Limb (tissue), 2 donors: ENCODE results near the gene INPP4A.

ENCODE experiments used
- DNase-seq, 2 donors: peaks; one replicate each; pipeline ENCODE4 v3.0.0-alpha.2; 2016; ENCODE audit errors: extremely low spot score in 2 of 2

Gene INPP4A

DNA sequence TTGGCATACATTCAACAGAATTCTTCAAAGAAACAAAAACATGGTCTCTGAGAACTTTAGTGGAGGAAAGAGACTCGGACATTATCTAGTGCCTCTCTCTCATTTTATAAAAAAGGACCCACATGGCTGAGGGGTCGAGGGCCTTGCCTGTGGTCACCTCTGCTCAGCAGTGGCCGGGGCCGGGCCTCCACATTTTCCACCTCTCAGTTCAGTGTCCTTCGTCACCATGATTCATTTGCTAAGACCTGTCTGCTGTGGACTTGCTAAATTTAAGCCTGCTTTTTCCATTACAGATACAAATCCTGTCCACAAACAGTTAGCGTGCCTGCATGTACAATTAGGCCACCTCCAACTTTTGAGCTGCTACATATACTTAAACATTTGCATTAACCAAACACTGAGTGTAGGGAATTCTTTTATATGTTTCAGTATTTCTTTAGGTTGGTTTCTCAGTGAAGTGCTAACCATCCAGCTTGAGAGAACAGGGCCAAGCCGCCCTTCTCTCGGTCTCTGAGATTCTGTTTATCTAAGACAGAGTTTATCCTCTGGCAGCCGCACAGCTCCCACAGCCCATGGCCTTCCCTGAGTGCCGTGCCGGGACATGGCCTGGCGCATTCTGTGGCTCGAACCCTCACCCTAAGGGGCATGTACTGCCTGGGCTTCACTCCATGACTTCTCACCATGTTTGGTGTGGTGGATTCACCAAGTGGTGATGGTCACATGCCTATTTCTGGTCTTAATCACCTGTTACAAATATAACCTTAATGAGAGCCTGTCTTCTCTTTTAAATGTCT lies 117.4 kb downstream of the INPP4A start:
- DNase-seq = no peak

DNA sequence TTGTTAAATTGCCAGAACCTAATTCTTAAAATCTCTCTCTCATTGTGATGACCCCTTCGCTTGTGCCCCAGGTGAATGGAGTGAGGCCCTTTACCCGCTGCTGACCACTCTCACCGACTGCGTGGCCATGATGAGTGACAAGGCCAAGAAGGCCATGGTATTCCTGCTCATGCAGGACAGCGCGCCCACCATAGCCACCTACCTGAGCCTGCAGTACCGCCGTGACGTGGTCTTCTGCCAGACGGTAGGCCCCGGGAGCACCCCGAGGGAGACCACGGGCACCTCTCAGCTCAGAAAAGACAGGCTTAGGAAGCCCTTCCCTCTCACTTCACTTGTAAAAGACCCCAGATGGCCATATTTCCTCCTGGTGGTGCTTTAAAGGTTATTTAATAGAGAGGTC lies 118.7 kb downstream of the INPP4A start:
- no peak for DNase-seq

DNA sequence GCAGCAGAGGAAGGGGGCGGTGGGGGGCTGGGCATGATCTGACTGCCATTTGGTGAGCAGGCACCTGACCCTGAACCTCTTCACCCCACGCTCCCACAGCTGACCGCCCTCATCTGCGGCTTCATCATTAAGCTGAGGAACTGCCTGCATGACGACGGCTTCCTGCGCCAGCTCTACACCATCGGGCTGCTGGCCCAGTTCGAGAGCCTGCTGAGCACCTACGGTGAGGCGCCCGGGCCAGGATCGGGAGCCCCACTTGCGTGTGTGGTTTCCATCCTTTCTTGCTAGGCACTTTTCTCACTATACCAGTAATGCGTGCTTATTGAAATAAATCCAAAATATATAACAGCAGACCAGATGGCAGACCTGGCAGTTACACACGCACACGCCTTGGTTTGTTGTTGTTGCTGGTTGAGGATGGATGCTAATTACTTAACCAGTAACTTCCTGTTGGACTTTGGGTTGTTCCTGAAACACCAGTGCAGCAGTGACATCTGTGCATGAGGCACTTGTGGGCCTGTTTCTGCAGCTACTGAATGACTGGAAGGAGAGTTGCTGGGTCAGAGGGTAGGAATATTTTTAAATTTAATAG lies 120.0 kb downstream of the INPP4A start:
- DNase-seq = no peak

DNA sequence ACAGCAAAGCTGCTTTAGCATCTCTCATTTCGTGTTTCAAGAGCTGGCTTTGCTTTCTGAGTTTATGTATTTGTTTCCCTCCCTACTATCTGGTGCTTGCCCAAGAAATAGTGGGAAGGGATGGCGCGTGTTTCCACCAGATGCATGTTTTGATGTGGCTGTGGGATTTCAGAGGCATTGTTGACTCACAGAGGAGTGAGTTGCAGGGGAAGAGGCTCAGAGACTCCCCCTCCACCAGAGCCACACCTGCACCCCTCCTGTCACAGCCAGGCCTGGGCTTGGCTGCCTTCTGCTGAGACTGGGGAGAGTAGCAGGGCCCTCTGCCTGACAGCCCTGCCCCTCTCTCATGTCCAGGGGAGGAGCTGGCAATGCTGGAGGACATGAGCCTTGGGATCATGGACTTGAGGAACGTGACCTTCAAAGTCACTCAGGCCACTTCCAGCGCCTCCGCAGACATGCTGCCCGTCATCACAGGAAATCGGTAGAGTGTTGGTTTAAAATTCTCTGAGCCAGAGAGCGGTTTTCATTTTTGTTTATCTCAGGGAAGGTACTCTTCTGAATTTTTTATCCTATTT lies 120.7 kb downstream of the INPP4A start:
- no peak for DNase-seq

DNA sequence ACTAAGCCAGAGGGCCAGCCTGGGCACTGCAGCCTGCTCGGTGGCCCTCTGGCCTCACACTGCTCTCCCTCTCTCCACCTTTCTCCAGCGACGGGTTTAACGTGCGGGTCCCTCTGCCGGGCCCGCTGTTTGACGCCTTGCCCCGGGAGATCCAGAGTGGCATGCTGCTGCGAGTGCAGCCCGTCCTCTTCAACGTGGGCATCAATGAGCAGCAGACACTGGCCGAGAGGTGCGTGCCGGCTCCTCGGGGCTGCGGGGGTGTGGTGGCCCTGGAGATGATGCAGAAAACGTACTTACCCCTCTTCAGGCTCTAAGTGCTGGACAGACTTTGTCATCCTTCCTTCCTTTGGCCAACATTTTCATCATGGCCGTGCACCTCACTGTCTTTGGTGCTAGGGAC lies 121.3 kb downstream of the INPP4A start:
- no peak for DNase-seq

DNA sequence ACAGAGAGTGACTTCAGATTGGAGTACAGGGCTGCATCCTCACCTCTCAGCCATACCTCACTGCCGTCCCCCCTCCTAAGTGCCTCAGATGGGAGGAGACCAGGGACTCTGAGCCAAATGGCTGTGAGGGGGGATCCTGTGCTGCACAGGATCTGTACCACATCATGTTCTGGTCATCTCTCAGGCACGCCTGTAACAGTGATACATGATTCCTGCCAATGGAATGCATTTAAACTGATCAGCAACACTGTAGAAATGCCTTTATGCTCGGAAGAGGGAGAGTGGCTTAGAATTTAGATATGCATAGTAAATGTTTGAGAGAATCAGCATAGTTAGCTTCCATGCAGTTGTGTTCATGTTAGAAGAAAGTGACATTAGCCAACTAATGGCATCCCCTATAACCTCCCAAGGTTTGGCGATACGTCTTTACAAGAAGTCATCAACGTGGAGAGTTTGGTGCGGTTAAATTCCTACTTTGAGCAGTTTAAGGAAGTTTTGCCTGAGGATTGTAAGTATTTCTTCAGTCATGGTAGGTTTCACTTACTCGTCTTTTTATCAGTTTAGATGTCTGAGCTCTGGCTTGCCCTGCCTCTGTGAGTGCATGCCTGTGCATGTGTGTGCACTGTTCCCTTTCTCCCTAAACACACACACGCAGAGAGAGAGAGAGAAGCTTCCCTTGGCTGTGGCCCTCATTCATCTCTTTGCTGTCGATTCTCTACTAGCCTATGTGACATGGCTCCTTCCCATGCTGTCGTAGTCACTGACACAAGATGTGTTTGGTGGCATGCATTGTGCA lies 123.7 kb downstream of the INPP4A start:
- DNase-seq = no peak

DNA sequence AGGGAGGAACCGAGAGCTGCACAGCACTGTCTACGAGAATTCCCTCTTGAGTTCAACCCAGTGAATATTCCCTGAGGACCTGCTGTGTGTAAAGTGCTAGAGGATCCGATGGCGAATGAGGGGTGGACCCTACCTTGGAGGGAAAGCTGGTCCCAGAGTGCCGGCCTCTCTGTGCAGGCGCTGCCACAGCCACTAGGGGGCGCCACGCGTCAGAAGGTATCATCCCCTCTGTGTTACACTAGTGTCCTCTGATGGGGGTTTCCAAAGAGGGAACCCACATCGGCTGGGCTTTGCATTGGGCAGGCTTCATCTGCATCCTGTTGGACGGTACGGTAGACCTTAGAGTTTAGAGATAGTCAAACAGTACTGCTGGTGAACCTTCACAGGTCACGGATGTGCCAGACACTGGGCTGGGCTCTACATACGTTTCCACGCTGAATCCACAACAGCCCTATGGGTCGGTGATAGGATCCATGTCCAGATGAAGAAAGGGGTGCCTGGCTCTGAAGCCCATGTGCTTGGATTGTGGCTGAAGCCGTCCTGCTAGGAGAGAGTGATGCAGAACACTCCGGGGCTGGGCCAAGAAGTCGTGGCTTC lies 124.6 kb downstream of the INPP4A start:
- peak in 1 of 2 donors; percentile 50 for DNase-seq

DNA sequence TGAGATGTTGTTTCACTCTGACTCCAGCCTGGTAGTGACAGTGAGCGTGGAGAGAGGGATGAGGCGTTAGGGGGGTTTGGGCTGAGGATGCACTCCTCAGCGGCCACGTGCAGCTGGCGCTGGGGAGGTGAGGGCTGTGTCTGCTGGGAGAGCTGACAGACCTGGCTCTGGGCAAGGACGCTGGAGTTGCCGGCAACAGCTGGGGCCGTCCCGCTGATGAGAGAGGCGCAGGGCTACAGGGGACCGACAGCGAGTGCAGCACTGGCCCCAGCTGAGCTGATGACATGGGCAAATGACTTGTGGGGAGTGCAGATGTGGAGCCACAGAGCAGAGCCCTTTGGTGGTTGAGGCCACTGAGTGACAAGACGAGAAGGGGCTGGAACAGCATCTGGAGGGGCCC lies 125.3 kb downstream of the INPP4A start:
- no peak for DNase-seq

DNA sequence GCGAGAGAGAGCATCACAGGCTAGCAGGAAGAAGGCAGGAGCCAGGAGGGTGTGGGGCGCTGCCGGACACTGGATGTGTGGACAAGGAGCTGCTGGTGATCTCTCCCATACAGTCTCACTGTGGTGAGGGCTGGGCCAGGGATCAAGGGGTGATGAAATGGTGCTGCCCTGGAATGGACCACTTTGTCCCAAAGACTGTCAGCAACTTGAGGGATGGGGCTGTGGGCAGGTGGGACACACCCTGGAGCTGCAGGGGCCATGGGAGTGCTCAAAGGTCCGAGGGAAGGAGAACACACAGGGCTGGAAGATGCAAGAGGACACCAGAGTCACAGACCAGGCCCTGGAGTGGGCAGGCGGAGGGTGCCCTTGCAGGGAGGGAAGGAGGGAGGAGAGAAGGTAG lies 125.7 kb downstream of the INPP4A start:
- DNase-seq = no peak

DNA sequence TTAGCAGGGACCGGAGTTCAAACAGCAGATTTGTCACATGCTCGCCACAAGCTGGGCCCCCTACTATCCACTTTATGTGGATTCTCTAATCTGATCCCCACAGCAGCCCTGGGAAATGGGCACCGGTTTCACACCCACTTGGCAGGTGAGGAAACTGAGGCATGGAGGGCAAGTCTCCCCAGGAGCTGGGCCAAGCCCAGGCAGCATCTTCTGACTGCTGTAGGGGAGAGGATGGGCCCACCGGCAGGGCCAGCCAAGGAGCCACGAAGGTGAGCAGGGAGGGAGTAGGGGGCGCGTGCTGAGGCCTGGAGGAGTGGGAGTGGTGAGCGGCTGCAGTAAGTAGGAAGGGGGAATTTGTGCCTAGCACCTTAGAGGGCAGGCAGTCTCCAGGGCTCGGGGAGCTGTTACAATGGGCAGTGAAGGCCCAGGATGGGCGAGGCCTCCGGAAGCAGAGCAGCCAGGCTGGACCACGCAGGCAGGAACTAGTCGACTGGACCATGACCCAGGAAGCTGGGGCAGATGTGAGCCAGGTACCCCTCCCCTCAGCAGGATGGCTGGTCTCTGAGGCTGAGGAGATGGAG lies 126.6 kb downstream of the INPP4A start:
- DNase-seq = no peak

DNA sequence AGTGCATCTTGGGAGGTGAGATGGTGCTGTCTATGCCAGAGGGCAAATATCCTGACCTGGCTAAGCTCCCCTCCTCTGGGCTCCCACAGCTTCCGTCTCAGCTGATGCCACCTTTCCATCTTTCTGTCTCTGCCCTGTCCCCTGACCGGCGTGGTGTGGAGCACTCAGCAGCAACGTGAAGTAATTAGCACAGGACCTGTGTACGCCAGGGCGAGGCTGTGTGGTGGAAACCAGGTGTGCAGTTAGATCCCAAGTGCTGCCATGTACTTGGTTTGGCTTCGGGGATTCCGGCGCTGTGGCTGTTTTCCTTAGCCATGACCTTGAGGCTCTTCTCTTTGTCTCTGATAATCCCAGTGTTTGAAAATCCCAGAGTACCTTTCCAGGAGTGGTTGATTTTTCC lies 127.1 kb downstream of the INPP4A start:
- DNase-seq = no peak

DNA sequence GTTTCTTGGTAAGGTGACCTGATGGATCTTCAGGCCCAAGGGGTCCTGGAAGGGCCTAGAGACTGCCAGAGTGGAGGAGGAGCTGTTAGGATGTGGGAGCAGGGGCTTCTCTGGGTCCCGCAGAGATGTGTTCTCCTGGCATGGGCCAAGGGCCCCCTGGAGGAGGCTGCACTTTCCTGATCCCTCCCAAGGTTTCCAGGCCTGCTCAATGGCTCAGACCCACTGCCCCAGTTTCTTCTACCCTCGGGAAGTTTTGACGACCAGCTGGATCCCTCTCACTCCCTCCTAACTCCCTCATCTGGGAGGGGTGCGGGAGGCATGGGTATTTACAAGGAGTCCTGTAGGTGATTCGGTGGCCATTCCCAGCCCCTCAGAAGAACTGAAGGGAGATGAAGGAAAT lies 127.6 kb downstream of the INPP4A start:
- no peak for DNase-seq

DNA sequence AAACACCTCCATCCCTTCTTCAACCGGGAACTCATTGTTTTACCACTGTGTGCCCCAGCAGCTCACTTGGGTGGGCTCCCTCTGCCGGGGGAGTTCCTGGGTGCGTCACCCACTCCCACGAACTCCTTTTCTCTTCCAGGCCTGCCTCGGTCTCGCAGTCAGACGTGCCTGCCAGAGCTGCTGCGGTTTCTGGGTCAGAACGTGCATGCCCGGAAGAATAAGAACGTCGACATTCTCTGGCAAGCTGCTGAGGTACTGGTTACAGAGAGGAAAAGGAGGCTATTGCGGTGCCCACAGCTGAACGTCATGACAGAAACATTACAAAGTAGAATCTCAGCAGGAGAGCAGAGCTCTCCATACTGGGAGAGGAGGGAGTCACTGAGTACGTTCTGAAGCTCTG lies 128.0 kb downstream of the INPP4A start:
- no peak for DNase-seq

DNA sequence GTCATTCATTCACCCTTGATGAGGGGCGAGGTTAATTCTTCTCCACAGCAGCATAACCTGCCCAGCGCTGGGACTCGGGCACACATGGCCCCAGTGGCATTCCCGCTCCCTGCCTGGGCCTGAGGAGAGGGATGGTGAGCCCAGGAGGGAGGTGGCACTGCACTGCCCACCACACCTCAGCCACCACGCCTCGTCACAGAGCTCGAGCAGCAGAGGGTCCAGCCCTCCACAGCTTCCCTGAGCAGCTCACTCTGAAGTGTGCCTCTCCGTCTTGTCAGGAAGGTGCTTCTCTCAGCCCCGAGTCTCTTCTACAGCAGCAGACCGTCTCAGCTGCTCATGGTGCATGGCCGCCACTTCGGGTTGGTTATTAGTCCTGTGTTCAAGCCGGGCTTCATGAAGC lies 128.8 kb downstream of the INPP4A start:
- DNase-seq = no peak

DNA sequence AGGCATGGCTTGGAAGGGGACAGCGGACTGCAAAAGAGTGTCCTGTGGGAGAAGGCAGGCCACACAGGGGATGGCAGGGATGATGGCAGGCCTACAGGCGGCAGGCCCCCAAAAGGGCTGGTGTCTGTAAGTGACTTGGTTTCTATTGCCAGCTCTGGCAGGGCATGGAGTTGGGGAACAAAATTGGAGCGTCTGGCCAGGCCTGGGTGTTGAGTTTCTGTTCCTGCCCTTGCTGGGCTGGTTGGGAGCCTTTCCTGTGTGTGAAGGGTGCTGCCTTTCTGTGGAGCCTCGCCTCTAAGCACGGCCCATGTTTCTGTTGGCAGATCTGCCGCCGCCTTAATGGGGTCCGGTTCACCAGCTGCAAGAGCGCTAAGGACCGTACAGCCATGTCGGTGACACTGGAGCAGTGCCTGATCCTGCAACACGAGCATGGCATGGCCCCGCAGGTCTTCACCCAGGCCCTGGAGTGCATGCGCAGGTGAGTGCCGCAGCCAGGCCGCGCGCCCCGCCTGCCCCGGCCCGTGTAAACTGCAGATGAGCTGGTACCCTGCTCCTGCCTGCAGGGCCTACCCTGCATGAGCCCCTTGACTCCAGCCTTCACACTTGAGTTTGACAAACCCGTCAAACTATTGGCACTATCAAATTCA lies 132.1 kb downstream of the INPP4A start:
- DNase-seq = no peak

DNA sequence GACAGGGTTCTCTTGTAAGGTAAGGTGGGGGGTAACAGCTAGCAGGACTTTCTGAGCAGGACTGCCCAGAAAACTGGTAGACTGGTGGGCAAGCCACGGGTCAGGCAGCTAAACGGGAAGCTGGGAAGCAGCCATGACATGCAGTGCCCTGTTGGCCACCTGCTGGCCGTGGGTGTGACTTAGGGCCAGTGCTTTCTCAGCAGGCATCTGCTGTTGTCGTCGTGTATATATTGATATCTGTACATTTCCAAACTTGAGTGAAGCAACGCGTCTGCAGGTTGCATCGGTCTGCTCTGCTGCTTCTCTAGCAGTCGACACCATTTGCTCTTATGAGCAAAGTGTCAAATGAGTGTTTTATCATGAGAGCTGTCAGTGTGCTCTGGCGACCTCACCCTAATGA lies 132.7 kb downstream of the INPP4A start:
- no peak for DNase-seq

DNA sequence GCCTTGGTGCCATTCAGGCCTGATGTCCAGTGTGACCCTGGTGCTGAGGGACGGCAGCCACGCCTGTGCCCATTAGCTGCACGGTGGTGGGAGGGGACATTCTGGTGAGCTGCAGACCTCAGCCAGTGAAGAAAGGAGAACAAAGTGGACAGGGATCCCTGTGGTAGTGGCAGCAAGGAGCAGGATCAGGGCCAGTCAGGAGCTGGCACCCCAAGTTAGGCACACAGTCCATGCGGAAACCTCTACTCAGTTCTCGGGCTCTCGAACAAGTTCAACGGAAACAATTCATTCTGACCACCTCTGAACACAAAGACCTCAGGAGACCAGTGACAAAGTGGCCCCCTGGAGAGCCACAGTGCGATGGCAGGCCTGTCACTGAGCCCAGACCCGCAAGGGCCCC lies 133.6 kb downstream of the INPP4A start:
- no peak for DNase-seq

DNA sequence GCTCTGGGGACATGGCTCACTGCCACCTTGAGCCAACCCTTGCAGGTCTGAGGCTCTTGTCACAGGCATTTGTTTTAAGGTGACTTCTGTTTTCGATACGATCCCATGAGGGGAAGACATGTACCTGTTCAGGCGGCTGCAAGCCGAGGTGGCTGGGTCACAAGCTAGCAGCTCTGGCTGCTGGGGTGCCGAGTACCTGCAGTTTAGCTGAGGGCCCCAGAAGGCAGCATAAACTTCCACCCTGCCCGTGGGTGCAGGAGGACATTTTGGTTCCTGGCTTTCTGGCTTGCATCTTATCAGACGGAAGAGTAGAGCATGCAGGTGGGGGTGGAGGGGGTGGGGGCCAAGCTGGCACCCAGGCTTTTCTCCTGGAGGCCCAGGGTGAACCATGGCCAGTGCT lies 135.3 kb downstream of the INPP4A start:
- DNase-seq = no peak

DNA sequence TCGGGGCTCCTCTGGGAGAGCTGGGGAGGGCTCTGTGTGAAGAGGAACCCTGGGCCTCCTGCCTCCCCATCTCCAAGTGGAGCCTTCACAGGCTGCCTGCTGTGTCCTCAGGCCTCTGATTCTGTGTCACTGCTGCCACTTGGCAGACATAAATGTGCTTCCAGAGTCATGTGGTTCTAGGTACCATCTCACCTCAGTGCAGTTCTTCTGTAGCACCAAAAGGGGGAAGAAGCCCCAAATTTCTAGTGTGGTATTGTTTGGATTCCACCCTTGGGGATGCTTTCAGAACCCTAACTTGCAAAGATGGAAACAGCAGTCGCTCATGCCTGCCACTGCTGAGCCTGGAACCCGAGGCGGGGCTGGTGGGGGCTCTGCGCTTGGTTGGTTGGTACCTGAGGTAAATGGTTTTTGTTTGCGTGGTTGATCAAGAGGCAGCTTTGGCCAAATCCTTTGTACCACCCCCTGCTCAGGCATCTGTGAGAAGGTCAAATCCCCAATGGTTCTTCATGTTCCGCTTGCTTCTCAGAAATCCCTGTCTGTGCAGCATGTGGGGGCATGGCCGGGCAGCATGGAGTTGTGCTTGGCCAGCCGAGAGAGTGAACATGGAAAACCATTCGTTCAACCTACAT lies 136.1 kb downstream of the INPP4A start:
- DNase-seq = no peak

DNA sequence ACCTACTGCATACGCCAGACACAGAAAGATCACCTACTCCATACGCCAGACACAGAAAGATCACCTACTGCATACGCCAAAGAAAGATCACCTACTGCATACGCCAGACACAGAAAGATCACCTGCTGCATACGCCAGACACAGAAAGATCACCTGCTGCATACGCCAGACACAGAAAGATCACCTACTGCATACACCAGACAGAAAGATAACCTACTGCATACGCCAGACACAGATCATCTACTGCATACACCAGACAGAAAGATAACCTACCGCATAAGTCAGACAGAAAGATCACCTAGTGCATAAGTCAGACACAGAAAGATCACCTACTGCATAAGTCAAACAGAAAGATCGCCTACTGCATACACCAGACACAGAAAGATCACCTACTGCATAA lies 137.9 kb downstream of the INPP4A start:
- no peak for DNase-seq

DNA sequence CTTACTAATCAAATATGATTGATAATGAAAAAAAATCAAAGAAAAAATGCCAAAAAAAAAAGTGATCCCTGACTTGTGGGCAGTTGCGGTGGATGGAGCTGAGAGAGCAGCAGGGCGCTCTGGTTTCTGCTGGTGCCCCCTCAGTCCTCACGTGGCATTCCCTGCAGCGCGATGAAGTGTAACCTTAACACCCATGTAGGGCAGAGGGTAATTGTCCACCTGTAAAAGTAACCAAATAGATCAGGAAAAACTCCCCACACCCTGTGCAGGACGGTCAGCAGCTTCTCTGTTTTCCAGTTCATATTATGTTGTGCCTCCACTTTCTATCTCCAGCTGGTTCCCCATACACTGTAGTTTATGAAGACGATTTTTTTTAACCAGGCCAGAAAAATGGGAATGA lies 138.6 kb downstream of the INPP4A start:
- DNase-seq = no peak
